ENCODE results near the gene USP32. TPM values are rescaled to one million over a fixed set of nuclear protein-coding genes. Genes with fewer than 3 reads are reported as not detected.

The USP32 gene
- total and polyA plus RNA-seq, 7 donors = 19.5 to 64.9 (median 38.6) TPM

GRCh38 chr17:60278237-60278636 is 113.7 kb downstream of the USP32 start:
- H3K4me3 ChIP-seq = no peak overlapping the region
- 78 to 93% (median 89%) methylated on average over 2 of the region's 2 CpGs for WGBS, 3 donors
- intact Hi-C loops (cut with DNase I) = no loop called here
- H3K27ac ChIP-seq = no peak overlapping the region
- no peak for TF ChIP-seq CTCF (IDR thresholded peaks at IDR 0.05)
- H3K4me1 ChIP-seq = no peaks in the 10 kb centered on the region
- DNase-seq (no peak), ATAC-seq (no peak)
- no peaks in the 10 kb centered on the region for H3K9me3 ChIP-seq
- H3K27me3 ChIP-seq (ENCODE audit: insufficient read depth in 3 of 3, low read length in 2 of 3) = no peaks in the 10 kb centered on the region
- peaks cover 0 to 9% of the 10 kb centered on the region in 2 donors for H3K36me3 ChIP-seq (ENCODE audit: insufficient read depth in 1 of 2, low read depth in 1 of 2)

GRCh38 chr17:60277258-60277657 is 114.7 kb downstream of the USP32 start:
- no peaks in the 10 kb centered on the region for H3K27me3 ChIP-seq (ENCODE audit: insufficient read depth in 3 of 3, low read length in 2 of 3)
- H3K4me3 ChIP-seq = no peak overlapping the region
- peaks cover 0 to 9% of the 10 kb centered on the region in 2 donors for H3K36me3 ChIP-seq (ENCODE audit: insufficient read depth in 1 of 2, low read depth in 1 of 2)
- no peaks in the 10 kb centered on the region for H3K9me3 ChIP-seq
- ATAC-seq (no peak), DNase-seq (no peak)
- no peak for TF ChIP-seq CTCF (IDR thresholded peaks at IDR 0.05)
- WGBS, 3 donors = 86 to 94% (median 88%) methylated on average over 1 of the region's 1 CpG
- no peaks in the 10 kb centered on the region for H3K4me1 ChIP-seq
- no peak overlapping the region for H3K27ac ChIP-seq
- intact Hi-C loops (cut with DNase I) = no loop called here

- Histone ChIP-seq H3K27me3 (ENCODE audit: insufficient read depth in 3 of 3, low read length in 2 of 3) (no peaks in the 10 kb centered on the region), H3K9me3 (no peaks in the 10 kb centered on the region), H3K36me3 (ENCODE audit: insufficient read depth in 1 of 2, low read depth in 1 of 2) (peaks cover 0 to 52% of the 10 kb centered on the region in 2 donors), H3K27ac (no peak overlapping the region), H3K4me1 (no peaks in the 10 kb centered on the region), H3K4me3 (no peak overlapping the region)
- ATAC-seq (no peak), DNase-seq (no peak)
- 71 to 82% (median 77%) methylated on average over 1 of the region's 1 CpG for WGBS, 3 donors
- TF ChIP-seq CTCF (IDR thresholded peaks at IDR 0.05) = no peak
- intact Hi-C loops (cut with DNase I) = no loop called here
Measured at GRCh38 chr17:60269417-60269816, 122.5 kb downstream of the USP32 start.

- no peaks in the 10 kb centered on the region for H3K9me3 ChIP-seq
- H3K4me3 ChIP-seq = no peak overlapping the region
- no peak overlapping the region for H3K27ac ChIP-seq
- intact Hi-C loops (cut with DNase I) = no loop called here
- no peak for TF ChIP-seq CTCF (IDR thresholded peaks at IDR 0.05)
- DNase-seq (no peak), ATAC-seq (no peak)
- 95 to 98% (median 96%) methylated on average over 1 of the region's 1 CpG for WGBS, 3 donors
- no peaks in the 10 kb centered on the region for H3K4me1 ChIP-seq
- H3K27me3 ChIP-seq (ENCODE audit: insufficient read depth in 3 of 3, low read length in 2 of 3) = no peaks in the 10 kb centered on the region
- peaks cover 0 to 82% of the 10 kb centered on the region in 2 donors for H3K36me3 ChIP-seq (ENCODE audit: insufficient read depth in 1 of 2, low read depth in 1 of 2)
Measured at GRCh38 chr17:60260540-60260939, 131.4 kb downstream of the USP32 start.

- H3K4me1 ChIP-seq = no peaks in the 10 kb centered on the region
- ATAC-seq (no peak), DNase-seq (no peak)
- no peak overlapping the region for H3K4me3 ChIP-seq
- WGBS, 3 donors = 90 to 92% (median 92%) methylated on average over 3 of the region's 3 CpGs
- intact Hi-C loops (cut with DNase I) = no loop called here
- peaks cover 0 to 77% of the 10 kb centered on the region in 2 donors for H3K36me3 ChIP-seq (ENCODE audit: insufficient read depth in 1 of 2, low read depth in 1 of 2)
- TF ChIP-seq CTCF (IDR thresholded peaks at IDR 0.05) = no peak
- no peaks in the 10 kb centered on the region for H3K27me3 ChIP-seq (ENCODE audit: insufficient read depth in 3 of 3, low read length in 2 of 3)
- no peaks in the 10 kb centered on the region for H3K9me3 ChIP-seq
- no peak overlapping the region for H3K27ac ChIP-seq
Measured at GRCh38 chr17:60258313-60258712, 133.6 kb downstream of the USP32 start.
